Measurements from ENCODE around the gene ATAD2B. TPM values are rescaled to one million over a fixed set of nuclear protein-coding genes. Genes with fewer than 3 reads are reported as not detected.

Gene ATAD2B
- total and polyA plus RNA-seq, 2 of the 4 experiments (the other 2 are of a cell fraction) = 1.5 to 5.0 TPM

- dilution Hi-C loops (cut with HindIII; ENCODE audit: low sequenced_read_pairs, unreplicated experiment) (no loop called here), in situ Hi-C loops (cut with MboI; ENCODE audit: low sequenced_read_pairs) (no loop called here), intact Hi-C loops (cut with micrococcal nuclease) (no loop called here)
- H2BK120ac ChIP-seq (ENCODE audit: low read depth, low read length) = no peak overlapping the region
- H3K56ac ChIP-seq (ENCODE audit: extremely low read depth, insufficient read depth, low read length) = no peak overlapping the region
- peaks cover 3 to 13% of the 10 kb centered on the region in 2 experiments; a peak in 2 of 4 replicates for H3K79me1 ChIP-seq (ENCODE audit: low read depth in 1 of 2, low read length in 2 of 2)
- H2BK5ac ChIP-seq (ENCODE audit: low read depth, low read length, poor library complexity, severe bottlenecking) = no peak overlapping the region
- H3K9me3 ChIP-seq (ENCODE audit: control insufficient read depth, insufficient read depth, low read length) = no peaks in the 10 kb centered on the region
- no peak overlapping the region for H4K8ac ChIP-seq (ENCODE audit: low read depth in 2 of 2, low read length in 2 of 2)
- TF ChIP-seq USF2 (IDR thresholded peaks at IDR 0.05; ENCODE audit: low read depth, low read length) (no peak), SMC3 (IDR thresholded peaks at IDR 0.05; ENCODE audit: low read depth, low read length) (no peak), MXI1 (IDR thresholded peaks at IDR 0.05; ENCODE audit: borderline replicate concordance, low read depth, low read length) (no peak), FOS (IDR thresholded peaks at IDR 0.05; ENCODE audit: low read depth, low read length) (no peak), POLR2A (IDR thresholded peaks at IDR 0.05; ENCODE audit: low read depth, low read length) (no peak), CTCF (conservative IDR thresholded peaks at IDR 0.05; ENCODE audit: low read depth, low read length) (no peak), RAD21 (IDR thresholded peaks at IDR 0.05; ENCODE audit: low read length) (no peak), CEBPB (IDR thresholded peaks at IDR 0.05; ENCODE audit: low read depth, low read length) (no peak)
- H4K91ac ChIP-seq (ENCODE audit: insufficient read depth, low read depth, low read length) = no peak overlapping the region
- no peak overlapping the region for H2AFZ ChIP-seq (replicated peaks; ENCODE audit: low read length, poor library complexity)
- no peak overlapping the region for H3K4me3 ChIP-seq (ENCODE audit: insufficient read depth, low read depth, low read length)
- H2AK5ac ChIP-seq (ENCODE audit: low read depth, low read length) = no peak overlapping the region
- no peak overlapping the region for H3K4me2 ChIP-seq (ENCODE audit: low read depth, low read length)
- H3K27me3 ChIP-seq (ENCODE audit: control insufficient read depth, insufficient read depth, low read length) = no peaks in the 10 kb centered on the region
- H3K36me3 ChIP-seq (ENCODE audit: control insufficient read depth, insufficient read depth, low read length) = no peaks in the 10 kb centered on the region
- H2BK15ac ChIP-seq (ENCODE audit: low read depth, low read length) = no peak overlapping the region
- BruUV-seq (replicated peaks) = no TSS peak
- H3K9ac ChIP-seq (ENCODE audit: low read depth, low read length) = no peak overlapping the region
- DNase-seq = no peak
- no peaks in the 10 kb centered on the region; the same call in 1 of the 2 replicates for H4K20me1 ChIP-seq (ENCODE audit: insufficient read depth, low read length)
- no peak overlapping the region for H3K14ac ChIP-seq (replicated peaks; ENCODE audit: low read depth, low read length)
- no peak overlapping the region for H2AK9ac ChIP-seq (replicated peaks; ENCODE audit: low read depth, low read length, poor library complexity)
- no peak overlapping the region for H4K5ac ChIP-seq (ENCODE audit: low read depth, low read length)
- H3K18ac ChIP-seq (ENCODE audit: low read depth, low read length) = no peak overlapping the region
- WGBS, 2 experiments (ENCODE audit: extremely low coverage in 2 of 2, insufficient read length in 1 of 2) = no CpG with 5 or more reads among the region's 4 CpGs
- H3K4ac ChIP-seq (ENCODE audit: low read depth, low read length) = no peak overlapping the region
- no peak overlapping the region for H3K27ac ChIP-seq (ENCODE audit: insufficient read depth, low read length)
- ATAC-seq (ENCODE audit: low read depth) = no peak
- ChIA-PET POLR2A (ENCODE audit: unreplicated experiment) (no interaction called here), CTCF (no interaction called here)
- H3K9me1 ChIP-seq (ENCODE audit: insufficient read depth, low read length) = no peaks in the 10 kb centered on the region
- H3K4me1 ChIP-seq (ENCODE audit: control insufficient read depth, insufficient read depth, low read length) = no peaks in the 10 kb centered on the region
- H3K23ac ChIP-seq (ENCODE audit: low read depth, low read length) = no peak overlapping the region
- no peak overlapping the region for H2BK20ac ChIP-seq (ENCODE audit: low read depth, low read length)
These were observed 82.0 kb downstream of the ATAD2B start for GRCh38 chr2:23844905-23845304.
